ENCODE measurements around the gene BARX2. TPM values are rescaled to one million over a fixed set of nuclear protein-coding genes. Genes with fewer than 3 reads are reported as not detected.

BARX2 gene
- total and polyA plus RNA-seq, 2 donors (not counting 1 experiment from before 2014, with no cell fraction given), result not detected

- H3K79me2 ChIP-seq (ENCODE audit: control insufficient read depth, insufficient read depth, low read length), result no peaks in the 10 kb centered on the region
- ATAC-seq (ENCODE audit: low read depth) (no peak), DNase-seq (no peak)
- no peak overlapping the region for H3K9ac ChIP-seq (ENCODE audit: low read length)
- no peaks in the 10 kb centered on the region for H3K4me1 Mint-ChIP-seq
- peaks cover 0 to 19% (median 8%) of the 10 kb centered on the region in 4 experiments for H3K27me3 ChIP-seq (replicated peaks in 1 of 4; ENCODE audit: control extremely low read depth in 1 of 4, control insufficient read depth in 3 of 4, insufficient read depth in 4 of 4, low read length in 3 of 4)
- no peaks in the 10 kb centered on the region for H3K9me3 Mint-ChIP-seq (ENCODE audit: insufficient read depth)
- no peak overlapping the region for H3K4me2 ChIP-seq (replicated peaks; ENCODE audit: low read depth, low read length, poor library complexity, severe bottlenecking)
- TF ChIP-seq, protein P1, sequence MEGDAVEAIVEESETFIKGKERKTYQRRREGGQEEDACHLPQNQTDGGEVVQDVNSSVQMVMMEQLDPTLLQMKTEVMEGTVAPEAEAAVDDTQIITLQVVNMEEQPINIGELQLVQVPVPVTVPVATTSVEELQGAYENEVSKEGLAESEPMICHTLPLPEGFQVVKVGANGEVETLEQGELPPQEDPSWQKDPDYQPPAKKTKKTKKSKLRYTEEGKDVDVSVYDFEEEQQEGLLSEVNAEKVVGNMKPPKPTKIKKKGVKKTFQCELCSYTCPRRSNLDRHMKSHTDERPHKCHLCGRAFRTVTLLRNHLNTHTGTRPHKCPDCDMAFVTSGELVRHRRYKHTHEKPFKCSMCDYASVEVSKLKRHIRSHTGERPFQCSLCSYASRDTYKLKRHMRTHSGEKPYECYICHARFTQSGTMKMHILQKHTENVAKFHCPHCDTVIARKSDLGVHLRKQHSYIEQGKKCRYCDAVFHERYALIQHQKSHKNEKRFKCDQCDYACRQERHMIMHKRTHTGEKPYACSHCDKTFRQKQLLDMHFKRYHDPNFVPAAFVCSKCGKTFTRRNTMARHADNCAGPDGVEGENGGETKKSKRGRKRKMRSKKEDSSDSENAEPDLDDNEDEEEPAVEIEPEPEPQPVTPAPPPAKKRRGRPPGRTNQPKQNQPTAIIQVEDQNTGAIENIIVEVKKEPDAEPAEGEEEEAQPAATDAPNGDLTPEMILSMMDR (IDR thresholded peaks at IDR 0.05), result no peak
- TF ChIP-seq EZH2 (IDR thresholded peaks at IDR 0.05; ENCODE audit: borderline replicate concordance, insufficient read depth, low read depth, low read length, poor library complexity, severe bottlenecking), result no peak
- H4K20me1 ChIP-seq (ENCODE audit: control insufficient read depth, insufficient read depth, low read length, poor library complexity, severe bottlenecking), result no peaks in the 10 kb centered on the region
- H3K4me3 Mint-ChIP-seq, result no peak overlapping the region
- no peak overlapping the region for H3K4me3 ChIP-seq (ENCODE audit: control extremely low read depth in 1 of 5, extremely low read depth in 1 of 5, insufficient read depth in 1 of 5, low read depth in 2 of 5, low read length in 4 of 5)
- POLR2A ChIA-PET, result no interaction called here
- intact Hi-C loops (cut with micrococcal nuclease), result no loop called here
- no peak overlapping the region for H2AFZ ChIP-seq (ENCODE audit: insufficient read depth, low read depth, low read length, poor library complexity, severe bottlenecking)
- H3K27me3 Mint-ChIP-seq, result peaks cover 24% of the 10 kb centered on the region
- CTCF ChIA-PET, result no interaction called here
- no CpG with 5 or more reads among the region's 2 CpGs for WGBS (ENCODE audit: insufficient coverage)
- no peak overlapping the region for H3K27ac ChIP-seq (ENCODE audit: low read length in 2 of 2)
- H3K9me3 ChIP-seq (ENCODE audit: control extremely low read depth in 1 of 3, control insufficient read depth in 2 of 3, insufficient read depth in 1 of 3, low read length in 2 of 3), result peaks cover 0 to 4% (median 0%) of the 10 kb centered on the region in 3 donors
- peaks cover 0 to 4% of the 10 kb centered on the region in 2 donors for H3K4me1 ChIP-seq (ENCODE audit: control insufficient read depth in 2 of 2, insufficient read depth in 2 of 2, low read length in 2 of 2)
- H3K27ac Mint-ChIP-seq, result no peak overlapping the region
- H3K36me3 ChIP-seq (replicated peaks in 1 of 2; ENCODE audit: control extremely low read depth in 1 of 2, control insufficient read depth in 1 of 2, extremely low read depth in 1 of 2, insufficient read depth in 2 of 2, low read length in 1 of 2), result no peaks in the 10 kb centered on the region
Measured at GRCh38 chr11:129359748-129360147, 15.9 kb upstream of the BARX2 start.

DNA sequence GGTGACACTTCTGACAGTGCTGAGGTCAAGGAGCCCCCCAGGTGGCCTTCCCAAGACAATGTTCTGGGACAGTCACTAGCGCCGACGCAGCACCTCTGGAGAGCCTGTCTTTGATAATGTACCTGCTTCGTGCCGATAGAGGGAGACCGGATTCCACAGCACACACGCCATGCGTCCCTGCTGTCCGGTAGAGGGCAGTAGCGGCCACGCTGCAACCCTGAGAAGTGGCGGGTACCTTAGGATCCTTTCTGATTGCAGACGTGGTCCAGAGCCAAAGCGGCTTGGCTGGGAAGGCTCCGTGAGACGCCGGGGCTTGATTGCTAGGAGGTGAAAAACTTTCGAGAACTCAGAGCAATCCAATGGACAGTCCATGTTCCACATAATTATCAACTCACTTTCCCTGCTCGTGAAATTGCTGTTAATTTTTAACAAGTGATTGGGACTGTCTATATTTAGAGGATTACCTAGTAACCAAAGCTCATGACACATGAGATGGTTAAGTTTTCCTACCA, 11.4 kb upstream of the BARX2 start:
- Histone ChIP-seq H2AFZ (ENCODE audit: insufficient read depth, low read depth, low read length, poor library complexity, severe bottlenecking) (no peak overlapping the region), H3K4me3 (ENCODE audit: control extremely low read depth in 1 of 5, extremely low read depth in 1 of 5, insufficient read depth in 1 of 5, low read depth in 2 of 5, low read length in 4 of 5) (no peak overlapping the region), H3K4me1 (ENCODE audit: control insufficient read depth in 2 of 2, insufficient read depth in 2 of 2, low read length in 2 of 2) (peaks cover 0 to 4% of the 10 kb centered on the region in 2 donors), H3K4me2 (replicated peaks; ENCODE audit: low read depth, low read length, poor library complexity, severe bottlenecking) (peak overlapping the region; percentile 13), H3K9ac (ENCODE audit: low read length) (no peak overlapping the region), H4K20me1 (ENCODE audit: control insufficient read depth, insufficient read depth, low read length, poor library complexity, severe bottlenecking) (no peaks in the 10 kb centered on the region), H3K27me3 (replicated peaks in 1 of 4; ENCODE audit: control extremely low read depth in 1 of 4, control insufficient read depth in 3 of 4, insufficient read depth in 4 of 4, low read length in 3 of 4) (peaks cover 0 to 39% (median 12%) of the 10 kb centered on the region in 4 experiments), H3K79me2 (ENCODE audit: control insufficient read depth, insufficient read depth, low read length) (no peaks in the 10 kb centered on the region), H3K27ac (ENCODE audit: low read length in 2 of 2) (no peak overlapping the region), H3K36me3 (replicated peaks in 1 of 2; ENCODE audit: control extremely low read depth in 1 of 2, control insufficient read depth in 1 of 2, extremely low read depth in 1 of 2, insufficient read depth in 2 of 2, low read length in 1 of 2) (no peaks in the 10 kb centered on the region), H3K9me3 (ENCODE audit: control extremely low read depth in 1 of 3, control insufficient read depth in 2 of 3, insufficient read depth in 1 of 3, low read length in 2 of 3) (peaks cover 0 to 4% (median 0%) of the 10 kb centered on the region in 3 donors)
- POLR2A ChIA-PET, result no interaction called here
- DNase-seq (peak; percentile 67), ATAC-seq (ENCODE audit: low read depth) (peak; percentile 74)
- TF ChIP-seq, protein P1 (IDR thresholded peaks at IDR 0.05), result peak; percentile 80
- TF ChIP-seq EZH2 (IDR thresholded peaks at IDR 0.05; ENCODE audit: borderline replicate concordance, insufficient read depth, low read depth, low read length, poor library complexity, severe bottlenecking), result no peak
- intact Hi-C loops (cut with micrococcal nuclease), result no loop called here
- Mint-ChIP-seq H3K27me3 (peaks cover 45% of the 10 kb centered on the region), H3K9me3 (ENCODE audit: insufficient read depth) (no peaks in the 10 kb centered on the region), H3K4me3 (no peak overlapping the region), H3K4me1 (no peaks in the 10 kb centered on the region), H3K27ac (no peak overlapping the region)
- CTCF ChIA-PET, result no interaction called here
- WGBS (ENCODE audit: insufficient coverage), result 4% methylated on average over 12 of the region's 19 CpGs
